GM23248 (cell line): ENCODE results near the gene ARHGEF7. TPM values are rescaled to one million over a fixed set of nuclear protein-coding genes. Genes with fewer than 3 reads are reported as not detected.

Experiments
- DNase-seq: peaks from one replicate; pipeline ENCODE4 v3.0.0-alpha.2; 2015
- H2AFZ ChIP-seq: fragments of 200-600 bp; sonication (generic); 2 replicates; pipeline ENCODE4 v1.6.1; 2016; ENCODE audit warnings: antibody characterized with exemption
- H3F3A ChIP-seq: fragments of 200-600 bp; sonication (generic); 2 replicates; pipeline ENCODE4 v1.6.1; 2016; ENCODE audit warnings: mild to moderate bottlenecking, antibody characterized with exemption, mixed run types; ENCODE audit not compliant: insufficient read depth
- H3K27ac ChIP-seq: fragments of 200-600 bp; sonication (generic); 2 replicates; pipeline ENCODE4 v1.5.1; 2016; ENCODE audit warnings: mild to moderate bottlenecking
- H3K27me3 ChIP-seq: fragments of 200-600 bp; sonication (generic); replicated peaks from 2 replicates; pipeline ENCODE4 v1.6.1; 2016; ENCODE audit warnings: mild to moderate bottlenecking; ENCODE audit not compliant: insufficient read depth
- H3K36me3 ChIP-seq: fragments of 200-600 bp; sonication (generic); 2 replicates; pipeline ENCODE4 v1.6.1; 2016; ENCODE audit warnings: low read depth, mild to moderate bottlenecking
- H3K4me1 ChIP-seq: fragments of 200-600 bp; sonication (generic); 2 replicates; pipeline ENCODE4 v1.6.1; 2016; ENCODE audit warnings: mild to moderate bottlenecking; ENCODE audit not compliant: insufficient read depth
- H3K4me2 ChIP-seq: fragments of 200-600 bp; sonication (generic); one replicate; pipeline ENCODE4 v1.6.1; 2016; ENCODE audit warnings: mild to moderate bottlenecking; ENCODE audit not compliant: unreplicated experiment
- H3K4me3 ChIP-seq: fragments of 200-600 bp; sonication (generic); 2 replicates; pipeline ENCODE4 v1.5.1; 2016; ENCODE audit warnings: mild to moderate bottlenecking
- H3K79me2 ChIP-seq: fragments of 200-600 bp; sonication (generic); 2 replicates; pipeline ENCODE4 v1.6.1; 2016; ENCODE audit warnings: mild to moderate bottlenecking; ENCODE audit not compliant: insufficient read depth
- H3K9ac ChIP-seq: fragments of 200-600 bp; sonication (generic); 2 replicates; pipeline ENCODE4 v1.6.1; 2016; ENCODE audit warnings: mild to moderate bottlenecking
- H3K9me2 ChIP-seq: fragments of 200-600 bp; sonication (generic); 2 replicates; pipeline ENCODE4 v1.6.1; 2016; ENCODE audit warnings: mixed run types, mild to moderate bottlenecking, moderate library complexity; ENCODE audit not compliant: insufficient read depth
- H3K9me3 ChIP-seq: fragments of 200-600 bp; sonication (generic); one replicate; pipeline ENCODE4 v1.6.1; 2017; ENCODE audit warnings: low read depth
- H4K20me1 ChIP-seq: fragments of 200-600 bp; sonication (generic); 2 replicates; pipeline ENCODE4 v1.6.0; 2016; ENCODE audit not compliant: insufficient read depth
- EZH2 ChIP-seq: fragments of 200-600 bp; sonication (generic); IDR thresholded peaks from 2 replicates; pipeline ENCODE4 v1.6.1; 2018; ENCODE audit warnings: antibody characterized with exemption, mild to moderate bottlenecking; ENCODE audit not compliant: insufficient read depth, poor library complexity, severe bottlenecking
- EZH2phosphoT487 ChIP-seq: fragments of 200-600 bp; sonication (generic); IDR thresholded peaks from 2 replicates; pipeline ENCODE4 v1.6.1; 2018; ENCODE audit warnings: antibody characterized with exemption, moderate library complexity, mild to moderate bottlenecking, low read depth; ENCODE audit not compliant: insufficient read depth
- WGBS, 2 experiments: methylation state at CpG; one replicate each; pipeline ENCODE4 v1.1.6; 2015 to 2017; ENCODE audit warnings: low lambda C conversion rate in 2 of 2, low coverage in 1 of 2; ENCODE audit errors: missing lambda C conversion rate in 2 of 2; 5-methylcytosine and 5-hydroxymethylcytosine counted together
- in situ Hi-C: fragments of 300-500 bp; cut with MboI; formaldehyde crosslinking; loops from 2 replicates; pipeline ENCODE4 v1.15.0; 2020
- polyA plus RNA-seq: library from polyadenylated mRNA; unstranded; fragments of >200 nt; fragmentation: Nextera tagmentation; extraction: Ambion mirVana; gene quantifications from 2 replicates; pipeline ENCODE4 v1.2.1, GENCODE V29; 2016
- total RNA-seq: library from RNA; depleted of rRNA; stranded (reverse); fragments of >200 nt; shearing (Covaris generic); gene quantifications from 2 replicates; pipeline ENCODE4 v1.2.3, GENCODE V29; 2014

ARHGEF7 gene
- total and polyA plus RNA-seq, 2 experiments from 2014 or later, result 19.0 to 23.0 TPM

- H3K4me1 ChIP-seq, result peaks cover 3% of the 10 kb centered on the region; the same call in 1 of the 2 replicates
- 96% methylated on average over 8 of the region's 8 CpGs for WGBS, 2 experiments
- peaks cover 100% of the 10 kb centered on the region for H3K79me2 ChIP-seq
- H3K27ac ChIP-seq, result no peak overlapping the region
- H3K27me3 ChIP-seq, result no peaks in the 10 kb centered on the region
- H4K20me1 ChIP-seq, result peaks cover 15% of the 10 kb centered on the region
- TF ChIP-seq EZH2phosphoT487 (no peak), EZH2 (no peak)
- no peak overlapping the region for H3K4me3 ChIP-seq
- H3F3A ChIP-seq, result peaks cover under 1% of the 10 kb centered on the region; the same call in 1 of the 2 replicates
- no peak overlapping the region for H2AFZ ChIP-seq
- in situ Hi-C loops, result no loop called here
- no peaks in the 10 kb centered on the region for H3K9me2 ChIP-seq
- DNase-seq, result no peak
- H3K9me3 ChIP-seq, result no peaks in the 10 kb centered on the region
- no peak overlapping the region for H3K4me2 ChIP-seq
- H3K9ac ChIP-seq, result no peak overlapping the region
- no peaks in the 10 kb centered on the region for H3K36me3 ChIP-seq
These were observed 61.3 kb downstream of the ARHGEF7 start for GRCh38 chr13:111176421-111176820.

- Histone ChIP-seq H3K36me3 (no peaks in the 10 kb centered on the region), H3K79me2 (peaks cover 100% of the 10 kb centered on the region), H4K20me1 (peaks cover 18% of the 10 kb centered on the region), H3F3A (no peaks in the 10 kb centered on the region), H3K9me2 (no peaks in the 10 kb centered on the region), H3K4me1 (no peaks in the 10 kb centered on the region), H3K27ac (peak overlapping the region; percentile 33; the same call in 1 of the 2 replicates), H3K4me2 (no peak overlapping the region), H3K9me3 (no peaks in the 10 kb centered on the region), H3K9ac (no peak overlapping the region), H3K4me3 (no peak overlapping the region), H2AFZ (no peak overlapping the region), H3K27me3 (no peaks in the 10 kb centered on the region)
- DNase-seq, result no peak
- 76 to 77% methylated on average over 14 of the region's 14 CpGs for WGBS, 2 experiments
- TF ChIP-seq EZH2phosphoT487, result no peak
- TF ChIP-seq EZH2, result no peak
- in situ Hi-C loops, result no loop called here
These were observed 62.1 kb downstream of the ARHGEF7 start for GRCh38 chr13:111177081-111177711.

GRCh38 chr13:111177921-111178320, 62.8 kb downstream of the ARHGEF7 start:
- no peaks in the 10 kb centered on the region for H3K9me2 ChIP-seq
- H4K20me1 ChIP-seq, result peaks cover 18% of the 10 kb centered on the region
- no peak overlapping the region for H3K9ac ChIP-seq
- in situ Hi-C loops, result no loop called here
- no peak overlapping the region for H3K4me3 ChIP-seq
- no peak overlapping the region for H3K4me2 ChIP-seq
- H3K36me3 ChIP-seq, result no peaks in the 10 kb centered on the region
- H3F3A ChIP-seq, result no peaks in the 10 kb centered on the region
- peak overlapping the region; percentile 33 for H3K27ac ChIP-seq
- TF ChIP-seq EZH2 (no peak), EZH2phosphoT487 (no peak)
- no peaks in the 10 kb centered on the region for H3K4me1 ChIP-seq
- H3K79me2 ChIP-seq, result peaks cover 100% of the 10 kb centered on the region
- no peaks in the 10 kb centered on the region for H3K27me3 ChIP-seq
- H2AFZ ChIP-seq, result no peak overlapping the region
- WGBS, 2 experiments, result 82 to 88% methylated on average over 6 of the region's 6 CpGs
- DNase-seq, result peak; percentile 45
- H3K9me3 ChIP-seq, result no peaks in the 10 kb centered on the region

- DNase-seq, result no peak
- 47 to 52% methylated on average over 4 of the region's 4 CpGs for WGBS, 2 experiments
- Histone ChIP-seq H3K9me2 (no peaks in the 10 kb centered on the region), H3K4me2 (no peak overlapping the region), H3K4me1 (no peaks in the 10 kb centered on the region), H3F3A (no peaks in the 10 kb centered on the region), H3K27me3 (no peaks in the 10 kb centered on the region), H3K27ac (peak overlapping the region; percentile 33; the same call in 1 of the 2 replicates), H3K4me3 (no peak overlapping the region), H3K9ac (no peak overlapping the region; the same call in 1 of the 2 replicates), H2AFZ (no peak overlapping the region), H4K20me1 (peaks cover 18% of the 10 kb centered on the region), H3K36me3 (no peaks in the 10 kb centered on the region), H3K9me3 (no peaks in the 10 kb centered on the region), H3K79me2 (peaks cover 100% of the 10 kb centered on the region)
- in situ Hi-C loops, result no loop called here
- TF ChIP-seq EZH2 (no peak), EZH2phosphoT487 (no peak)
These were observed 63.3 kb downstream of the ARHGEF7 start for GRCh38 chr13:111178402-111178801.
